Pulmonary artery endothelial cell (primary cell): ENCODE results near the gene OXCT2. TPM values are rescaled to one million over a fixed set of nuclear protein-coding genes. Genes with fewer than 3 reads are reported as not detected.
"Not testable (repeated sequence)": the region's sequence is repeated elsewhere in the genome, so short reads cannot be mapped to it uniquely, and the experiment has no call there.

Experiments
- DNase-seq: peaks from one replicate; pipeline ENCODE4 v3.0.0-alpha.2; 2011; ENCODE audit warnings: low read depth, low spot score
- total RNA-seq: library from RNA; depleted of rRNA; stranded (reverse); fragments of >200 nt; gene quantifications from 2 replicates; pipeline ENCODE4 v1.2.3, GENCODE V29; 2014

Gene OXCT2
- total RNA-seq, 1 donor from 2014 or later: 8.6 TPM

GRCh38 chr1:39763619-39764374 lies 7.4 kb downstream of the OXCT2 start:
- DNase-seq: not testable (repeated sequence)

- DNase-seq: no peak
Measured at GRCh38 chr1:39762550-39763540, 8.3 kb downstream of the OXCT2 start.

GRCh38 chr1:39761557-39762260 lies 9.4 kb downstream of the OXCT2 start:
- no peak for DNase-seq

GRCh38 chr1:39761016-39761415 lies 10.1 kb downstream of the OXCT2 start:
- no peak for DNase-seq

GRCh38 chr1:39760074-39761008 lies 10.8 kb downstream of the OXCT2 start:
- no peak for DNase-seq

- DNase-seq: no peak
Measured at GRCh38 chr1:39759436-39759726, 11.8 kb downstream of the OXCT2 start.

GRCh38 chr1:39758556-39759435 lies 12.4 kb downstream of the OXCT2 start:
- no peak for DNase-seq

- no peak for DNase-seq
Measured at GRCh38 chr1:39757501-39757900, 13.6 kb downstream of the OXCT2 start.

- DNase-seq: no peak
Measured at GRCh38 chr1:39755965-39756659, 15.0 kb downstream of the OXCT2 start.

GRCh38 chr1:39754906-39755504 lies 16.1 kb downstream of the OXCT2 start:
- no peak for DNase-seq

GRCh38 chr1:39754026-39754570 lies 17.1 kb downstream of the OXCT2 start:
- DNase-seq: peak; percentile 51

GRCh38 chr1:39753132-39754025 lies 17.8 kb downstream of the OXCT2 start:
- no peak for DNase-seq

- DNase-seq: no peak
Measured at GRCh38 chr1:39752703-39753102, 18.4 kb downstream of the OXCT2 start.

- DNase-seq: no peak
Measured at GRCh38 chr1:39751595-39751994, 19.6 kb downstream of the OXCT2 start.

- DNase-seq: no peak
Measured at GRCh38 chr1:39745016-39745670, 26.0 kb downstream of the OXCT2 start.

- DNase-seq: peak; percentile 50
Measured at GRCh38 chr1:39738622-39739366, 32.4 kb downstream of the OXCT2 start, which contains the start of gene PPIE. TSS of gene PPIE (plus strand) at chr1:39738882. CDS start at chr1:39738901, 19 bp downstream.
